NCI-H146 treated with DMSO at 0.1 percent for 48 hours (cell line): ENCODE measurements around the gene PLA2G2D.

Source experiments
- DNase-seq: peaks from one replicate; lab custom pipeline; 2025; ENCODE audit not compliant: unreplicated experiment; lab: John Stamatoyannopoulos, UW

The PLA2G2D gene, protein sequence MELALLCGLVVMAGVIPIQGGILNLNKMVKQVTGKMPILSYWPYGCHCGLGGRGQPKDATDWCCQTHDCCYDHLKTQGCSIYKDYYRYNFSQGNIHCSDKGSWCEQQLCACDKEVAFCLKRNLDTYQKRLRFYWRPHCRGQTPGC

DNA sequence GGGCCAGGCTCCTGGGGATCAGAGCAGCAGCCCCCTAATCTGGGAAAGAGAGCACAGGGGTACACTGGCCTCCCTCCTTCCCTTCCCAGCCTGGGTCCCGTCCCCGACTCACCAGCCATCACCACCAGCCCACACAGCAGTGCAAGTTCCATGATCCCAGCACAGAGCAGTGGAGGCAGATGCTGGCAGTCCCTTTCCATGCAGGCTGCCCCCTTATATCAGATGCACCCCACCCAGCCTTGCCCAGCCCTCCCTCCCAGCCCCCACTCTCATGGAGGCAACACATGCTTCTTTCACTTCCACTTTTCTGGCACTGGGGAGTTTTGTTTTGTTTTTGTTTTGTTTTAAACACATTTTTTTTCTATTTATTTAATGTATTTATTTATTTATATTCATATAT lies at the start of gene PLA2G2D:
Gene PLA2G2D, minus strand, starts transcription at position 190 of the 400 bp plus-strand sequence. Its CDS starts 38 bp downstream, at position 152.
- no peak for DNase-seq

DNA sequence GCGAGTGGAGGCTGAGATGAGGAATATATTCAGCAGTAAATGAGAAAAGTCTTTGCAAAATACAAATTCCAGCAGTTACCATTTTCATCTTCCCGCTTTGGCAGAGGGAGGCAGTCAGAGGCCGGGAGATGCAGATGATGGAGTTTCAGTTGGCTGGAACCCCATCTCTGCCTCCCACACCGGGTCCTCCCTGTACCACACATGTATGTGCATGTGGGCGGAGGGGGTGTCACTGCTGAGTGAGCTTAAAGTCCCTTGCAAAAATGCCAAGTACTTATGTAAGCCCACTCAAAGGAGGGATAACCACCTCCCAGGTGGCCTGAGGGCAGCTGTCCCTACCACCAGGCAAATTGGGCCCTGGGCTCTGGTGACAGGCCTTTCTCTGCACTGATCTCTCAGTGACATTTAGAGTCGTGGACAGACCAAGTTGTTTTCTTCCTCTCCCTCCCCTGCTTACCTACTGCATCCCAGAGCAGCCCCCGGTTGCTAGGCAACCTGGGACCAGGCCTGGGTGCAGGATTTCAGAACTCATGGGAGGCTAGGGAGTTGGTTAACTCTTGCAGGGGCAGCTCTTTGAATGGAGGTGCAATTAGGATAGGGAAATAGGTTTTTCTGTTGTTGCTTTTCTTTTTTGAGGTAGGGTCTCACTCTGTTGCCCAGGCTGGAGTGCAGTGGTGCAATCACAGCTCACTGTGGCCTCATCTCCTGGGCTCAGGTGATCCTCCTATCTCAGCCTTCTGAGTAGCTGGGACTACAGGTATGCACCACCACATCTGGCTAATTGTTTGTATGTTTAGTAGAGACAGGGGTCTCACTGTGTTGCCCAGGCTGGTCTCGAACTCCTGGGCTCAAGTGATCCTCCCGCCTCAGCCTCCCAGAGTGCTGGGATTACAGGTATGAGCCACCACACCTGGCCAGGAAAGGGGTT lies 49.5 kb upstream of the PLA2G2D start:
- DNase-seq = no peak

DNA sequence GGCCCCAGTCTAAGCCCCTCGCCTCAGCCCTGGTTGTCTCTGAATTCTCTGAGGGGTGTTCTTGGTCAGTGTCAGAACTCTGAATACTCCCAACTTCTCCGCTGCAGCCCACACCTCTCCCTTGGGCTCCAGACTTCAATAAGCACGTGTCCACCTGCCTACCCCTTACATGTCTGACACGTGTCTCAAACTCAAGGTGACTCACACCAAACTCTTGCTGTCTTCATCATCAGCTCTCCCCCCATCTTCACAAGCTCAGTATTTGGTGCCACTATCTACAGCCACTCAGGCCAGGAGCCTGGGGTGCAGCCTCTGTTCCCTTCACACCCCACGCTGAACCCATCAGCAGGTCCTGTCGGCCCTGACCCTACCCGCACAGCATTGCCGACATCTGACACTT lies 47.8 kb upstream of the PLA2G2D start:
- DNase-seq = no peak

DNA sequence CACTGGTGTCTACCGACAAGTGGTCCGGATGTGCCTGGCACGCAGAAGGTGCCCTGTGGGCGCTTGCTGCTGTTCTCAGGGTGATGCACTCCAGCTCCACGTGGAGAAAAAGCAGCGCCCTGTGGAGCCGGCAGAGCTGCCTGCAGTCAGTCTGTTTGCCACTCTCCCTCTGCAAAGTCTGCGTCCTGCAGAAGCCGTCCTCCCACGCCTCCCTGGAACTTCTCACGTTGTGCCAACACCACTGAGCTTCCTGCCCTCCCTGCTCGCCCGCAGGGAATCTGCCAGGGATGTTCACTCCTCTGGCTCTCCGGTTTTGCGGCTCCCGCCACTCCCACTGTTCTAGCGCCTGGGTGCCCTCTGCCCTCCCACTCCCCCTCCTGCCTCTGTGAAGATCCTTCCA lies 46.7 kb upstream of the PLA2G2D start:
- no peak for DNase-seq

DNA sequence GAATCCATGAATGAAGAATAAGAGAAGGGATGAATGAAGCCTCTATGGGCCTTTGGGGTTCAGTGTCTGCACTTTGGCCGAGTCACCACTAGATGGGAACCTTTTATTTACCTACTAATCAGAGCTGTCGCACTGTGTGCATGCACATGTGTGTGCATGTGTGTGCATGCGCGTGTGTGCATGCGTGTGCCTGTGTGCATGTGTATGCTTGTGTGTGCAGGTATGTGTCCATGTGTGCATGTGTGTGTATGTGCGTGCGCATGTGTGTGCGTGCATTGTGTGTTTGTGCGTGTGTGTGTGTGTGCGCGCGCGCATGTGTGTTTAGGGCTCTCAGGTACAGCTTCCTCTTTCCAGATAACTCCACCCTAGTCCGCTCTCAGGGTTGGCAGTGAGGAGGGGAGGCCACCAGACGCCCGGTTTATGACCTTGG lies 46.2 kb upstream of the PLA2G2D start:
- DNase-seq = no peak

DNA sequence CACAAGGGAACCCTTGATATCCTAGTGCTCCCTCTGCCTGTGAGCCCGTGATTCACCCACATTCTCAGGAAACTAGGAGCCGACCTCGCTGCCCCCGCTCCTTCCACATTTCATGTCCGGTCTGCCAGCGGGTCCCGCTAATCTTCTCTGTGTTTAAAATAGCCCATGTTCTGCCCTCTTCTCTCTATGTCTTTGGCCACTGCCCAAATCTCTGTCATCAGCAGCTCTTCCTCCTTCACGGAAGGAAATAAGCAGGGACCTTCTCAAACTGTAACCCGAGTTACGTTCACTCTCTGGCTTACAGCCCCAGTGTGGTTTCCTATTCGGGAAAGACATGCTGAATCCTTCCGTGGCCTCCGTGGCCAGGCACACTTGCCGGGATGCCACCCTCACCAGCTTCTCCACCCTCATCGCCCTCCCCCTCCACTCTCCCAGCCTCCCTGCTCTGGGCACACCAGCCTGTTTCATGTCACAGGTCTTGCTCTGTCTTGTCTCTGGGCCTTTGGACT lies 45.4 kb upstream of the PLA2G2D start:
- no peak for DNase-seq

DNA sequence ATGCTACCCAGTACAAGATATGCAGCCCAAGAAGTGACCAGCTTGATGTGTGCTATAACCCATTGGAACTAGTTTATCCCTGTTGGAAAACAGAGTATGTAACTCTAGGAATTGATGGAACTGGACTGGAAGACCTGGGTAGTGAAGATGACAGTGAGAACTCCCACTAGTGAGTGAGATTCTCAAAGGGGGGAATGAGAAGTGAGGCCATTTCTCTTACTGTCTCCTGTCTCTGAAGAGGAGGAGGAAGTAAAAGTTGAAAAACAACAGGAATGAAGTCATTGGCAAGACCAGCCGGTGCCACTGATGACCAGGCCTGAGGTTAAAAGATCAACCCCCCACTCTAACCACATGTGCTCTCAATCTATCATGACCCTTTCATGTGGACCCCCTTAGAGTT lies 40.7 kb upstream of the PLA2G2D start:
- DNase-seq = no peak

DNA sequence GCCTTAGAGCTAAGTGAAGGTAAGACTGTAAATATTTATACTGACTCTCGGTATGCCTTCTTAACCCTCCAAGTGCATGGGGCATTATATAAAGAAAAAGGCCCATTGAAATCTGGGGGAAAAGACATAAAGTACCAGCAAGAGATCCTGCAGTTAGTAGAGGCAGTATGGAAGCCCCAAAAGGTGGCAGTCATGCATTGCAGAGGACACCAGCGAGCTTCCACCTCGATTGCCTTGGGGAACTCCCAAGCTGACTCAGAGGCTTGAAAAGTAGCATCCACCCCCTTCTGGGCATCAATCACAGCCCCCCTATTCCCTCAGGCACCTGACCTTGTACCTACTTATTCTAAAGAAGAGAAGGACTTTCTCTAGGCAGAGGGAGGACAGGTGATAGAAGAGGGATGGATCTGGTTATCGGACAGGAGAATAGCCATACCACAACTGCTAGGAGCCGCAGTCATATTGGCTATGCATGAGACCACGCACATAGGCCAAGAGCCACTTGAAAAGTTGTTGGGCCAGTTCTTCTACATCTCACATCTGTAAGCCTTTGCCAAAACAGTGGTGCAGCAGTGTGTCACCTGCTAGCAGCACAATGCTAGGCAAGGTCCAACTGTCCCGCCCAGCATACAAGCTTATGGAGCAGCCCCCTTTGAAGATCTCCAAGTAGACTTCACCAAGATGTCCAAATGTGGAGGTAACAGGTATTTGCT lies 39.2 kb upstream of the PLA2G2D start:
- DNase-seq = no peak

DNA sequence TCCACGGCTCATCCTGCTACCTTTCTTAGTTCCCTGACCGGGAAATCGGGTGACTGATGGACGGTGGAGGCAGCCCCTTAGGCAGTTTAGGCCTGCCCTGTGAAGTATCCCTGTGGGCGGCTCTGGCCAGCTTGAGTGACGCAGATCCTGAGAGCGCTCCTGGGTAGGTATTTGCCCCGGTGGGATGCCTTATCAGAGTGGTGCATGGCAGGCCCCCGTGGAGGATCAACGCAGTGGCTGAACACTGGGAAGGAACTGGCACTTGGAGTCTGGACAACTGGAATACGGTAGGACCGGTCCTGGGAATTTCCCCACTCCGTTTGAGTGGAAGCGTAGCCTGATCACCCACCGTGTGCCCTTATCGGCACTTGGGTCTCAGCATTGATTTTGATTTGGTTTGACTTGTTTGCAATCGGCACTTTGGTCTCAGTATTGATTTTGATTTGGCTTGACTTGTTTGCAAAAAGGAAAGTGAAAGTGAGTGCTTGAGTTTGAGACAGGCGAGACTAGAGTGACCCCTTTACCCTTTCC lies 35.0 kb upstream of the PLA2G2D start:
- no peak for DNase-seq

DNA sequence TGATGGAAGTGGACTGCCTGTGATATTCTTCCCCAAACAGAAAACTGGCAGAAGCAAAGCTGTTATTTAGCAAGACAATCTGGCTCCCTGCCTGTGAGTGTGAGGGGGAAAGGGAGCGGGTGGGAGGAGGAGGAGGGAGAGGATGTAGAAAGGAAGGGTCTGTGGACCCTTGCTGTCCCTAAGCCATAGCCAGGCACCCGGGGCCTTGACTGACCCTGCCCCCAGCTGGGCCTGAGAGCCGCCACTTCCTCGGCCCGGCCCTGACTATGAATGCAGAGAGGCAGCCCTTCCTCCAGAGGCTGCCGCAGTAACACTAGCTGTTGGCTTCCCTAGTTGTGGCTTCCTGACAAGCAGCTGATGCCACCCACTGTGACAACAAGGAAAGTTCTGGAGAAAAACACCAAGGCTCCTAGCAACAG lies 33.7 kb upstream of the PLA2G2D start:
- no peak for DNase-seq

DNA sequence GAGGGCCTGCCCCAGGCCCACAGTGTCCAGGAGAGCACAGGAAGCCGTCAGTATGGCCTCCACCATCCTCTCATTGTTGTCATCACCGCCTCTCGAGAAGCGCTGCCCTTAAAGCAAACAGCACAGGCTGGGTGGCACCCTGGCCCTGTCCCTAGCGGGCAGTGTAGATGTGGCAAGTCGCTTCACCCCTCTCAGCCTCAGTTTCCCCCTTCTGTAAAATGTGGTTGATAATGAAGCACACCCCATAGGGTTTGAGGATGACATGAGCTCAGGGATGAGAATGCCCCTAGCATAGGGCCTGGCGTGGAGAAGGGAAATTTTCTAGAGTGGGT lies 33.2 kb upstream of the PLA2G2D start:
- DNase-seq = no peak

DNA sequence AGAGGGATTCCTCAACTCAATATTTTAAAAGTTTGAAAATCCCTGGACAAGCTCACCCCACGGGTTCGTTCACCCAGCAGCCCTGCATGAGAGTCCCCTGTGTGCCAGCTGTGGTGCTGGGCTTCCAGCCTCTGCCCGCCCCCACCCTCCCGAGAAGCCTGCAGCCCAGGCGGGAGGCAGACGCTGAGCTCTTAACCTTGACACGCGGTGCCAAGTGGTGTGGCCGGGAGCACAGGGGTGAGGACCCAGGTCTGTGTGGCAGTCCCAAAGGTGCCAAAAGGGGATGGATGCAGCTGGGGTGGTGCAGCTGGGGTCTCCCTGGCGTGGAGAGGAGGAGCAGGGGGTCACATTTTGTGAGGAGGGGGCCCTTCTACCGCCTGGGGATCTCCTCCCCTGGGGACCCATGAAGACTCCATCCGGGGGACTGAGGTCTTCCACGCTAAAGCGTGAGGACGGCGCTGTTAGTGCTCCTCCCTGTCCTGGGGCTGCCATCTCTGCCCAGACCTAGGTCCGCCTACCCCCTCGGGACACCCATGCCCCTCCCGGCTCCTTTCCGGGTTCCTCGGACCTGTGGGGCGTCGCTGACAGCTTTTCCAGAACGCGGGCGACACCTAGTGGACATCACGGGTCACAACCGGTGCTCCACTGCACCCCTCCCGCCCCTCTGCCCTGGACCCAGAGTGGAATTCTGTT lies 32.7 kb upstream of the PLA2G2D start:
- no peak for DNase-seq

DNA sequence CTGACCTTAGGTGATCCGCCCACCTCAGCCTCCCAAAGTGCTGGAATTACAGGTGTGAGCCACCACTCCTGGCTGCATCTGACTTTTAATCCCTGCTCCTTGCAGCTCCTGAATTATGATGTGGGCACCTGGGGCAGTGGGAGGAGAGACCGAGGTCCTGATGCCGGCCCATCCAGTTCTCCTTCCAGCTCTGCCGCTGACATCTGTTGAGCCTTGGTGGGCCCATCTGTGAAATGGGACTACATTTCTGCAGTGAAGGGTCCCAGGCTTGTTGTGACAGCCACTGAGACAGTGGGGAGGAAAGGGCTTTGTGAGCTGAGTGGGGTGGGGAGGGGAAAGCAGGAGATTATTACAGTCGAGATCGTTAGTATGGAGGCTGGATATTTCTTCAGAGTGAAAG lies 31.6 kb upstream of the PLA2G2D start:
- DNase-seq = no peak

DNA sequence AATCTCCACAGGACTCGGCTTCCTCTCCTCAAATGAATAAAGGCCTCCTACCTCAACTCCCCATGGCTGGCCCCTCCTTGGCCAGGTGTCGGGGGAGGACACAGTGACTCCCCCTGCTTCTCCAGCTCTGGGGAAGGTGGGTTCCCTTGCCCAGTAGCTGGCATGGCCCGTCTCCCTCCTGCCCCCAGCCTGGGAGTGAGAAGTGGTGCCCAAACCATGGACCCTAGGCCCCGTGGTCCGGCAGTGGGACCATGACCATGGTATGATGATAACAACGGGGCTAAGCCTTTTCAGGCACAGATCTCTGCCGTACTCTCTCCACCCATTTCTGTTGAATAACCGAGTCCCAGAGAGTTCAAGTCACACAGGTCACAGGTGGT lies 31.0 kb upstream of the PLA2G2D start:
- no peak for DNase-seq

DNA sequence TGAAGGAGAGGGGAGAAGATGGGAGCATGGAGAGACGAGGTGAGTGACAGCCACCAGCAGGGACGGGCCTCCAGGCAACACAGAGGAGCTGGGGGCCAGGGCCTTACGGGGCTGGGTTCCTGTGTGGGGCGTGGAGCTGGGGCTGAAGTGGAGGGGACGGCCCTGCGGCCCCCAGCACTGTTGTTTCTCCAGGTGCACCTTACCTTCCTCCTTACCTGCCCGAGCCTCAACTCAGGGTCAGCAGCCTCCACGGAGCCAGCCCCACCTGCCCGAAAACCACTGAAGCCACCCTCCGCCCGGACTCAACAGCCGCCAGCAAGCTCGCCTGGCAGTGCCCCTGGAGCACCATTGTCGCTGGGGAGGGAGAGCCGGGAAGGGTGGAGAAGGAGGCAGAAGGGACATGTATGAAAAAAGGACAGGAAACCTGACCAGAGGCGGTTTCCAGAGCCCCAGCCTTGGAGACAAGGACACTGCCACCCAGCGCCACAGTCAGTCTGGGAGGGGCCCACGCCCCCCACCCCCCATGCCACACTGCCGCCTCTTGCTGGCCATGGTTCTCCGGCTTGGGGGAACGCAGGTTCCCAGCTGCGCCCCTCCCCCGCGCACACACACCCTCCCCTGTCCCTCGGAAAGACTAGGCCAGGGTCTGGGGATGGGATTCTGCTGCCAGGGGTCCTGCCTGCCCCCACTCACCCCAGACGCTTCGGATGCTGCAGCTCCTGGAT lies 30.4 kb upstream of the PLA2G2D start:
- DNase-seq = no peak

DNA sequence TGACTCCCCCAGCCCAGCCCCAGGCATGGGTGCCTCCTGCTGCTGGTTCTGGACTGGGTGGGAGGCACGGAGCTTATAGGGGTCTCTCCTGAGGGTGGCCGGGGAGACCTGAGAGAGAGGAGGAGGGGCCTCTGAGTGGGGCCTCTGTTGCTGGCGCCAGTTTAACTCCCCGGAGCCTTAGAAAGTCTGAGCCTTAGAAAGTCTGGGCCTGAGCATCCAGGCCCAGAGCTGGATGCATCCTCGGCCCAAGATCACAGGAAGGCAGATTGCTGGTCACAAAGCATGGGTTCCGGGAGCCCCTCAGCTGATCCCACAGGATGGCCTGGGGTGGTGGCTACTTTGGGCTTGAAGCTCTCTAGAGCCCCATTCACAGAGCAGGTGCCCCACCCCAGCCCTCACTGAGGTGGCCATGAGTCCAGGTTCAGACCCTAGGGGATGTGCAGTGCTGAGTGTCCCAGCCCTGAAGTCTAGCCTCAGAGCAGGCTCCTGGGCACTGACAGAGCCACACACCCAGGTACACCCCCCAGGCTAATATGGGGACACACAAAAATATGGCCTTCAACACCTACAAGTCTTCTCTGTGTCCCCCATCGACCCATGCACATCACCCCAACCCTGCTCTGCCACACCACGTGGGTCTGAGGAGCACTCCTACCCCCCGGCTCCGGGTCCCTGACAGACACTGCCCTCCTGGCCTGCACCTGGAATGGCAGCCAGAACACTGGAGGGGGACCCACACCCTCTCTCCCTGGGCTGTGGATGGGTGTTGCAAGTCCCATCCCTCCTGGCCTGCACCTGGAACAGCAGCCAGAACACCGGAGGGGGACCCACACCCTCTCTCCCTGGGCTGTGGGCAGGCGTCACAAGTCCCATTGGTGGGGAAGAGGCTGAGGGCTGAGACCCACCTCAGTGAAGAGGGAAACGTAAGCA lies 29.5 kb upstream of the PLA2G2D start:
- DNase-seq = no peak

DNA sequence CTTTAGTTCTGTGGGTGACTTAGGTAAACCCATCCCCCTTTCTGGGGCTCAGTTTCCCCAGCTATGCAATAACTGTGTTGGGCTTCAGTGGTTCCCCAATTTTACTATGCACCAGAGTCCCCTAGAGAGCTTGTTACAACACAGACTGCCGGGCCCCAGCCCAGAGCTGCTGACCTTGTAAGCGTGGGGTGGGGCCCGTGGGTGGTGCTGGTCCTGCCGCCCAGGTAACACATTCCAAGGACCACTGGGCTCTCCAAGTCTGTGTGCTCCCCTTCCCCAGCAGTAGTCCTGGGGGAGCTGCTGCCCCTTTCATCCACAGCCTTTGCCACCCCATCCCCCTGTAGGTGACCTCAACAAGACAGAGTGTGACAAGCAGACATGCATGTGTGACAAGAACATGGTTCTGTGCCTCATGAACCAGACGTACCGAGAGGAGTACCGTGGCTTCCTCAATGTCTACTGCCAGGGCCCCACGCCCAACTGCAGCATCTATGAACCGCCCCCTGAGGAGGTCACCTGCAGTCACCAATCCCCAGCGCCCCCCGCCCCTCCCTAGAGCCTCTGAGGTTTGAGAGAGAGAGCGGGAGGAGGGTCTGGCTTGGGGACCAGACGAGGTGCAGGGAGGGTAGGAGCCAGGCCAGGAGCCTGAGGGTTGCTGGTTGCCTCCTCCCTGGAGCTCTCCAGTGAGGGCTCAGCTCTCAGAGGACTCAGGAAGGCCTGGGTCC lies 28.7 kb upstream of the PLA2G2D start:
- DNase-seq = no peak

DNA sequence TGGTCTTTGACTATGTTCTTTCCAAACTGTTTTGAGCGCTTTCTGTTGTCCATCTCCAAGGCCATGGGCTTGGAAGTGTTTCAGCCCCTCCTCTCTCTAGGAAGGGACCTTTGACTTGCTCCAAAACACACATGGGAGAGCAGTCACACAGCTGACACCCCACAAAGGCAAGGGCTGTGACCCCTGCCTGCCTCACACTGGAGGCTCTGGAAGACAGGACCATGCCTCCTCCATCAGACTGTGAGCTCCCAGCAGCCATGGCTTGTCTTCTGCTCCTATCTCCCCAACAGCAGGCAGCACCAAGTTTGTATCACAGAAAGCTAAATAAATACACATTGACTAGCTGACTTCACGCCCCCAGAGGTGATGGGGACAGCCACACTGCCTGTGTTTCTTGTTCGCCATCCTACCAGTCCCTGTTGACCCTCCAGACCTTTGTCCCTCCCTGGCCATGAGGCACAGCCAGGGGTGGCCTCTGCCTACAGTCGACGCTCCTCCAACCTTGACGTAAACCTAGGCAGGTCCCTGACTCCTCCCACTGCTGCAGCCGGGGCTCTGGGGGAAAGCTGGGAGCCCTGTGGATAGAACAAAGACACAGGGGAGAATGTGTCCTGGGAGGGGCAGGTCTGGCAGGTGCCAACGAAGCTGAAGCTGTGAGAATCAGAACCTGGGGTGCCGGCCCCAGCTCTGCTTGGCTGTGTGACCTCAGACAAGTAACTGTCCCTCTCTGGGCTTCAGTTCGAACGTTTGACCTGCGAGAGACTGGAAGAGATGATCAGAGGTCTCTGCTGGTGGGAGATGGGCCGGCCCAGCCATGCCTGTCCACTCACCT lies 24.6 kb upstream of the PLA2G2D start:
- DNase-seq = no peak
